Stimulated activated CD8-positive, alpha-beta memory T cell treated with anti-CD3 and anti-CD28 coated beads, Interleukin-15, amount 100 ng/mL, for 4 hours (primary cell): Measurements from ENCODE around the gene TTLL10.
"Not testable (repeated sequence)": the region's sequence is repeated elsewhere in the genome, so short reads cannot be mapped to it uniquely, and the experiment has no call there.

Experiments used
- DNase-seq, 2 donors: peaks; one replicate each; pipeline ENCODE4 v3.0.0-alpha.2; 2020; ENCODE audit warnings: low read depth in 2 of 2

TTLL10 gene

DNA sequence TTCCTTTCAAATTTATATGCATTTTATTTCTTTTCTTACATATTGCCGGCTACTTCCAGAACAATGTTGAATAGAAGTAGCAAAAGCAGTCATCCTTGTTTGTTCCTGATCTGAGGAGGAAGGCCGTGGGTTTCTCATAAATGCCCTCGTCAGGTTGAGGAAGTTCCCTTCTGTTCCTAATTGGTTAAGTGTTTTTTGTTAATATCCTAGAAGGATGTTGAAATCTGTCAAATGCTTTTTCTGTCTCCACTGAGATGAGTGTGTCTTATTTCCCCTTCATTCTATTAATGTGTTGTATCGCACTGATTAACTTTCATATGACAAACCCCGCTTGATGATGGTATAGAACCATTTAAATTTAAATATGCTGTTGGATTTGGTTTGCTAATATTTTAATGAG is 15.4 kb downstream of the TTLL10 start:
- no peak for DNase-seq

- no peak for DNase-seq
These were observed 18.1 kb downstream of the TTLL10 start for GRCh38 chr1:1191734-1192133.

GRCh38 chr1:1194723-1195122 is 21.0 kb downstream of the TTLL10 start:
- no peak for DNase-seq

DNA sequence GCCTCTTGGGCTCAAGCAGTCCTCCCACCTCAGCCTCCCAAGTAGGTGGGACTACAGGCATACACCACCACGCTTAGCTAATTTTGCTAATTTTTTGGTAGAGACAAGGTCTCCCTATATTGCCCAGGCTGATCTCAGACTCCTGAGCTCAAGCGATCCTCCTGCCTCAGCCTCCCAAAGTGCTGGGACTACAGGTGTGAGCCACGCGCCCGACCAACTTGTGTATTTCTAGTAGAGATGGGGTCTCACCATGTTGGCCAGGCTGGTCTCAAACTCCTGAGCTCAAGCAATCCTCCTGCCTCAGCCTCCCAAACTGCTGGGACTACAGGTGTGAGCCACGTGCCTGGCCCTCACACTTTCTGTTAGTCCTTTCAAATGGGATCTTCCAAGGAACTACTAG is 22.0 kb downstream of the TTLL10 start:
- DNase-seq = not testable (repeated sequence)

GRCh38 chr1:1196431-1197187 is 22.9 kb downstream of the TTLL10 start:
- no peak for DNase-seq

DNA sequence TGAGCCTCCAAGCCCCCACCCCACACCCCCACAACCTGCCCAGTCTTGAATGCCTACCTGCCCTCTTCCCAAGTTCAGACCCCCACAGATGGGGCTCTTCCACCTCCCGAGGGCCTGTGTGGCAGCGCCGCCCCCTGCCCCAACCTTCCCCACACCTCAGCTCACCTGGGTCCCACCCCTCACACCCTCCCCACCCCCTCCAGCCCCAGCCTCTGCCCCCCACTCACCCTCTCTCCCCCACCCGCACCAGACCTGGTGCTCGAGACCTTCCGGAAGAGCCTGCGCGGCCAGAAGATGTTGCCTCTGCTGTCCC is 23.5 kb downstream of the TTLL10 start:
- no peak for DNase-seq

DNA sequence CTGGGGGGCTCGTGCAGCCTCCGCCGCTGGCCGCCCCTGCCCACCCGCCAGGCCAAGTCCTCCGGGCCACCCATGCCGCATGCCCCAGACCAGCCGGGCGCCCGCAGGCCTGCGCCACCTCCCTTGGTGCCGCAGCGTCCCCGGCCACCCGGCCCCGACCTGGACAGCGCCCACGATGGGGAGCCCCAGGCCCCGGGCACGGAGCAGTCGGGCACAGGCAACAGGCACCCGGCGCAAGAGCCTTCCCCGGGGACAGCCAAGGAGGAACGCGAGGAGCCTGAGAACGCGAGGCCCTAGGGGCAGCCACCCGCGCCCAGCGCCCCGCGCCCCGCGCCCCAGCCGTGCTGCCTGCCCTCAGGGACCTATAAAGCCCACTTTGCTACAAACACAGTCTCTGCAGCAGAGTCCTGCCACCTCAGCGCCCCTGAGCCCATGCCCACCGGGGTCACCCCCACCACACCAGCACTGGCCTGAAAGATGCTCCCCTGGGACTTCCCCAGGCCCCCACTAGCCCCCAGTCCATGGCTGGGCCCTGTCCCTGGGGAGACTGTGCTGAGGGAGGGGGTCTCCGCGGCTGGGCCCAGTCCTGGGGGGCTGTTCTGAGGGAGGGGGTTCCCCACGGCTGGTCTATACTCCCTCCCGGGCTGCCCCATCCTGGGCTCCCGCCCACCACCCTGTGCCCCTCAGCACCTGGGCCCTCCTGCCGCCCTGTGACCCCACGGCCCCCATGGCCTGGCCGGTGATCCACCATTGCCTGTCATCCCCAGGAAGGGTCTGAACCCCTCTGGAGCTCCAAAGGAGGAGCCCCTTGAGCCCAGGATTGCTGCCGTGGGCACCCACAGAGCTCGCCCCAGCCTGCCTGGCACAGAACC is 24.1 kb downstream of the TTLL10 start:
- no peak for DNase-seq

- DNase-seq = no peak
These were observed 24.9 kb downstream of the TTLL10 start for GRCh38 chr1:1198423-1199140.

DNA sequence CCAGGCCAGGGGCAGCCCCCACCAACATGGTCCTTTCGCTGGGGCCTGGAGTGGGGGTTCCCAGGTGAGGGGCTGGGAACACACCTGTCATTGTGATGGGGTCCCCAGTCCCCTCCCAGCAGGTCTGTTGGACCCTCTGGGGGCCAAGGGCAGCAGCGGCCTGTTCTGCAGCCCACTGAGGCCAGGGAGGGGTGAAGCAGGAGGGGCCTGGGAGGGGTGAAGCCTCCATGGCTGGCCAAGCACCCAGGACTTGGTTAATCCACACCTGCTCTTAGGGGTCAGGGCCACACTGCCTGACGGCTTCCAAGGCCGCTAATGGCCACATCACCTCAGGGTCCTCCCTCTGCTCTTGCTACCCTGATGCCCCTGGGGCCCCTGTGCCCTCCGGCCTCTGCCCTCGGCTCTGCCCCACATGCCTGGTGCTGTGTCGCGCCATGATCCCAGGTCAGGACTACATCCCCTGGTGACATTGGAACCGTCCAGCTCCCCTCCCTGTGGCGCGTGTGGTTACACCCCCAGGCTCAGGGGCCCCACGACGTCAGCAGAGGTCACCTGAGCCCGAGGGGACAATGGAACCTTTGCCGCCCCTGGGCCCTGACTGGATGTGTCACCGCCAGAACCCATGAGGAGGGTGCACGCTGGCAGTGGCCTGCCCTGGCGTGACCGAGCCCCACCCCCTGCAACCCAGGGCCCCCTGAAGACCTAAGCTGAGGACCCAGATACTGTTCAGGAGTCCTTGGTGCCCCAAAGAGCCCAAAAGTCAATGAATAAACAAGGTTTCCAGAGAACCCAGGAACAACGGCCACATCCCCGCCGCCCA is 25.7 kb downstream of the TTLL10 start:
- no peak for DNase-seq

DNA sequence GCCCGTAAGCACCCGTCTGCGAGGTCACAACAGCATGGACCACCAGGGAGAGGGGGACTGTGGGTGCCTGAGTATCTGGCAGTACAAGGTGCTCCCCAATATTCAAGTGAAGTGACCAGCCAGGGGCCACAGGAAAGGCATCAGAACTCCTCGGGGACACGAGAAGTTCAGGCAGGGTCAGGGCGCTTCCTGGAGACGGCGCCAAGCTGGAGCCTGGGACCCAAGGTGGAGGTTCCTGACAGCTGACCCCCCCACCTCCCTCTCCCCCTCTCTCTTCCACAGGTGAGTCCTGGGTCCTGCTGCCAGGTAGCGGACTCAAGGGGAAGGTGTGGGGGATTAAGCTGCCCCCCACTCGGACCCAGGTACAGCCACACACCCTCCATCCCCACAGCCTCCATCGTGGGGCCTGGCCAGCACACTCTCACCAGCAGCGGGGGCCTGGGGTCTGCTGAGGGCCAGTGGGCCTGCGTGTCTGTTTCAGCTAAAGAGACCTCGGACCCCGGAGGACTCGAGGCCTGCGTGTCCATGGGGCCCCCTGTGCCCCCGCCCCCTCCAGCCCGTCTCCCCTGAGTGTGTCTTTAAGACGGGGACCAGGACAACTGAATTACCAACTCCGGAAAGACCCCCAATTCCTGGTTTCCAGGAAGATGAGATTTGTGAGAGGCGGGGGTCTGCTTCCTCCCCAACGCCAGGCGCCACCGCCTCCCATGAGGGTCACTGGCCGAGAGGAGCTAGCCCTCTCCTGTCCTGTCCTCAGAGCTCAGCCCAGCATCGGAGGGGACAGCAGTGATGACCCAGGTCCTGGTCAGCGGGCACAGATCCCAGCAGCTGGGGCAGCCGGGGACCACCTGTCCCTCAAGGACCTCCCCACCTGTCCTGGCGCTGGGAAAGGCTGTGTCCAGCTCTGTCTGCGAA is 26.5 kb downstream of the TTLL10 start:
- no peak for DNase-seq

GRCh38 chr1:1200876-1201810 is 27.5 kb downstream of the TTLL10 start:
- DNase-seq = peak; percentile 85 to 93

DNA sequence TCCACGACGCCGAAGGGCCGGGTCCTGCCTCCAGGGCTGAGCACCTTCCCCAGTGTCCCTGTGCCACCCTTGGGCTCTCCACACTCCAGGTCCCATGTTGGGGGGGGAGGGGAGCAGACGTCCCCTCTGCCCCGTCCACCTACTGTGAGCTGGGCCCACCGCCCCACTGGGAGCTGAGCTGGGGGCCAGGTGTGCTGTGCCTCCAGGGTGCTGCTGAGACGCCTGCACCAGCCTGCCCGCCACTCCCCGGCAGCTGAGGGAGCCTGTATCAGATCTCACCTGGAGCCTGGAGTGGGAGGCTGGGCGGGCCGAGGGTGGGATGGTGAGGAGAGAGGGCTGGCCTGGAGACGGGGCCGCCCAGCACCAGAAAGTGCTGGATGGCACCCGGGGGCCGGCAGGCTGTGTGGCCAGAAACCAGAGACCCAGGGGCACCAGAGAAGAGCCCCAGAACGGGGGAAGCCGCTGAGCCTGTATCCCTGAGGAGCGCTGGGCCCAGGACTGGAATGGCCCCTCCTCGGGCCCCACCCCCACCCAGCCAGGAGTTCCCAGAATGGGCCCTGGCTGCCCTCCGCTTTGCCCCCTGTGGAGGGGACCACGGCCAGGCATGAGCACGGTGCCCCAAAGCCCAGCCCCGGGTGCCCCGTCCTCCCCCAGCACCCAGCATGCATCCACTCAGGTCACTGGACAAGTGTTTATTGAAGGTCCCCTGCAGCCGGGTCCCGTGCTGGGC is 29.3 kb downstream of the TTLL10 start:
- no peak for DNase-seq

GRCh38 chr1:1203561-1204424 is 30.1 kb downstream of the TTLL10 start:
- DNase-seq = no peak

DNA sequence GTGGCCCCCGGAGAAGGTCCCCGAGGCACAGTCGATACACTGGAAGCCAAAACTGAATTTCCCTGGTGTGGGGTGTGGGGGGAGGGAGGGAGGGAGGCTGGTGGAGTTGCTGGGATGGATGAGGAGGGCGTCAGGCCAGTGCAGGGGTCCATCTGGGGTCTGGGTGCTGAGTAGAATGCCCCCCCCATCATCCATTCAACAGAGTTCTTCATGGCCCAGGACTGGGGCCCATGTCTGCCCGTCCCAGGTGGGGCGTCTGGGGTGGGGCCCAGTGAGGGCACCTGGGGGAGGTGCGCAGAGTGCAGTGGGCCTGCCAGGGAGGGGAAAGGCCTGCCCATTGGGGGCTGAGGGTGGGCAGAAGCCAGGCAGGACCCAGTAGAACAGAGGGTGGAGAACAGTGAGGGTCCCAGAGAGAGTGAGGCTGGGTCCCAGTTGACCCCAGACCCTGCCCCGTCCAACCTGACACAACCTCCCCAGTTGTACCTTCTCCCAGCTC is 30.8 kb downstream of the TTLL10 start:
- DNase-seq = no peak

DNA sequence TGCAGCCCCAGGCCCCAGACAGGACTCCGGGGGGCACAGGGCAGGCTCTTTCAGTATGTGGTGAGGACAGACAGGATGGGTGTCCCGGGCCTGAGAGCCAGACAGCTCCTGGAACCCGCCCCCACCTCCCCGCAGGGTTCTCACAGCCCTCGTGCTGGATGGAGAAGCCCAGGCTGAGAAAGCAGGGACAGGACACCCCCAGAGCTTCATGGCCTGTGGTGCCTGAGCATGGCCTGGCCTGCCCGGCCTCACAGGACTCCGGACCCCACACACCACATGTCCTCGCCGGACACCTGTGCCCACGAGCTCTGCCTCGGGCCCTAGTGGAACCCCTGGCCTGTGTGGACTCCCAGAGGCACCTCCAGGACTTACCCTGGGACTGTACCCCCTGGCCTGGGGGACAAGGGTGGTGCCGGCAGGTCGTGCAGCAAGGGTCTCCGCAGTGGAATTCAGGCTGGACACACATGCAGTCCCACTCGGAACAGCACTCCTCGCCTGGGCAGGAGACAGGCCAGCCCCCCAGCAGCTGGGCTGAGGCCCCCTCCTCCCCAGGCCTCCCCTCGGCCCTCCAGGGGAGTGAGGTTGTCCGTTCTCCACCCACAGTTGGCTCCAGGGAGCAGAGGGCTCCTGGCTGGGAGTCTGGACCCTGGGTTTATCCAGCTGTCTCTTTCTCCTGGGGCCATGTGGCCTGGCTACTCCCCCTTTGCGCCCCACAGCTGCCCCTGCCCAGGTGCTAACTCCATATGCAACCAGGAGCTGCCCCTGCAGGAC is 31.5 kb downstream of the TTLL10 start:
- no peak for DNase-seq

DNA sequence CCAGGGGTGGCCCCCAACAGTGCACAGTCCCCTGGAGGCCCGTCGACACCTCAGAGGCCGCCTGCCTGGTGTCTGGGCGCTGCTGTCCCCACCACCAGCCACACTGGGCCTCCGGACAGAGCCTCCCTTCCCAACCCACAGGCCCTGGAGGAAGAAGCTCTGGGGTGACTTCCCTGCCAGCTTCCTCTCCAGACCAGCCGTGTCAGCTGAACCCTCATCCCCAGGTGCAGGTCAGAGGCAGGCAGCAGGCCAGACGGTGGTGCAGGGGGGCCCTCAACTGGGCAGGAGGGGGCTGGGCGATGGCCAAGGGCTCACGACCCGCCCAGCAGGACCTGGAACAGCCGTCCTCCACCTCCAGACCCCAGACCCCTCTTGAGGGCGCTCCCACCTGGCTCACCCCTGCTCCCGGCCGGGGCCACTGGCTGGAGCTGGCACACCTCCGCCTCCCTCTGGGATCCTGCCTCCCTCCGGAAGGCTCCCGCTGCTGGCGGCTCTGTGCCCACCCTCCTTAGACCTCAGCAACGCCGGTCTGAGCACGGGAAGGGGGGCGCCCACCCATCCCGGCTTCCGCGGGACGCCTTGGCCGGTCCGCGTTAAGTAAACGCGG is 32.2 kb downstream of the TTLL10 start:
- DNase-seq = no peak
